Prostate gland (tissue), 2 donors: Measurements from ENCODE around the gene SEPTIN8. TPM values are rescaled to one million over a fixed set of nuclear protein-coding genes. Genes with fewer than 3 reads are reported as not detected.
A peak's percentile ranks its signal among the peaks of the same experiment; 100 is the strongest.

ENCODE experiments used
- DNase-seq: peaks from one replicate; pipeline ENCODE4 v3.0.0-alpha.2; 2019; ENCODE audit warnings: low spot score
- H3K27ac ChIP-seq, 2 donors: fragments of 200-600 bp; sonication (generic); 2 replicates each; pipeline ENCODE4 v1.5.1; 2017 to 2019
- H3K27me3 ChIP-seq: fragments of 200-600 bp; sonication (generic); replicated peaks from 2 replicates; pipeline ENCODE4 v1.5.1; 2019; ENCODE audit not compliant: insufficient read depth
- H3K36me3 ChIP-seq, 2 donors: fragments of 200-600 bp; sonication (generic); 1 replicate in 1 of 2; 2 replicates in 1 of 2; pipeline versions ENCODE4 v1.5.1 to v1.8.1; 2017 to 2019
- H3K4me1 ChIP-seq: fragments of 200-600 bp; sonication (generic); replicated peaks from 2 replicates; pipeline ENCODE4 v1.5.1; 2019
- H3K4me3 ChIP-seq, 2 donors: fragments of 200-600 bp; sonication (generic); 2 replicates each; pipeline ENCODE4 v1.5.1; 2017 to 2019
- H3K9me3 ChIP-seq: fragments of 200-600 bp; sonication (generic); 2 replicates; pipeline ENCODE4 v1.5.1; 2017
- CTCF ChIP-seq, 4 experiments: fragments of 200-600 bp in 2 of 4; fragments of 450-650 bp in 2 of 4; sonication (generic) in 2 of 4; IDR thresholded peaks; 1 replicate in 3 of 4; 2 replicates in 1 of 4; pipeline ENCODE4 v1.5.1; 2016 to 2019; ENCODE audit warnings: antibody characterized with exemption in 4 of 4, mild to moderate bottlenecking in 2 of 4, moderate library complexity in 2 of 4
- POLR2A ChIP-seq: fragments of 450-650 bp; IDR thresholded peaks from one replicate; pipeline ENCODE4 v1.6.1; 2016; ENCODE audit warnings: antibody characterized with exemption, mild to moderate bottlenecking
- POLR2AphosphoS5 ChIP-seq: sonication (generic); formaldehyde crosslinking; IDR thresholded peaks from one replicate; pipeline ENCODE4 v1.6.1; 2017; ENCODE audit warnings: antibody characterized with exemption
- WGBS: methylation state at CpG from one replicate; pipeline ENCODE4 v1.1.5; 2018; 5-methylcytosine and 5-hydroxymethylcytosine counted together
- intact Hi-C: fragments of 100-400 bp; cut with DNase I; formaldehyde crosslinking; loops from one replicate; pipeline ENCODE4 v1.14.2; 2022
- total RNA-seq, 2 donors: library from RNA; depleted of rRNA; stranded (reverse); fragments of >200 nt; gene quantifications; one replicate each; pipeline ENCODE4 v1.1.0, GENCODE V29; 2016

SEPTIN8 gene
- total RNA-seq, 2 donors from 2014 or later = 27.7 to 38.5 TPM

GRCh38 chr5:132820162-132820754 is 43.2 kb upstream of the SEPTIN8 start:
- WGBS = 30% methylated on average over 15 of the region's 15 CpGs

GRCh38 chr5:132819468-132819867 is 42.4 kb upstream of the SEPTIN8 start:
- no peak for DNase-seq
- no peaks in the 10 kb centered on the region for H3K36me3 ChIP-seq
- 22% methylated on average over 26 of the region's 26 CpGs for WGBS
- intact Hi-C loops = no loop called here
- no peaks in the 10 kb centered on the region for H3K9me3 ChIP-seq
- TF ChIP-seq CTCF (IDR thresholded peaks at IDR 0.05) = no peak
- TF ChIP-seq POLR2AphosphoS5 = no peak
- TF ChIP-seq POLR2A = no peak
- no peak overlapping the region for H3K27ac ChIP-seq
- peaks cover 6% of the 10 kb centered on the region for H3K4me1 ChIP-seq
- H3K4me3 ChIP-seq = no peak overlapping the region
- no peaks in the 10 kb centered on the region for H3K27me3 ChIP-seq

More at GRCh38 chr5:132820162-132820754, 43.2 kb upstream of the SEPTIN8 start:
- TF ChIP-seq POLR2AphosphoS5 (peak; percentile 60), CTCF (IDR thresholded peaks at IDR 0.05) (peak; percentile 80 to 96 (median 93)), POLR2A (no peak)
- Histone ChIP-seq H3K9me3 (no peaks in the 10 kb centered on the region), H3K4me3 (no peak overlapping the region), H3K27me3 (no peaks in the 10 kb centered on the region), H3K27ac (no peak overlapping the region), H3K4me1 (peaks cover 6% of the 10 kb centered on the region), H3K36me3 (no peaks in the 10 kb centered on the region)
- intact Hi-C loops = loop anchor here (5.0 to 10.0 kb wide), 3 partner anchors 235 to 438 kb away; partner anchors contain the start of gene HSPA4
- peak; percentile 92 for DNase-seq

- Histone ChIP-seq H3K4me1 (peaks cover 6% of the 10 kb centered on the region), H3K9me3 (no peaks in the 10 kb centered on the region), H3K4me3 (no peak overlapping the region), H3K36me3 (no peaks in the 10 kb centered on the region), H3K27me3 (no peaks in the 10 kb centered on the region), H3K27ac (no peak overlapping the region)
- WGBS = 64% methylated on average over 1 of the region's 1 CpG
- intact Hi-C loops = no loop called here
- TF ChIP-seq POLR2AphosphoS5 = no peak
- no peak for TF ChIP-seq POLR2A
- no peak for TF ChIP-seq CTCF (IDR thresholded peaks at IDR 0.05)
- DNase-seq = no peak
Measured at GRCh38 chr5:132817011-132817410, 40.0 kb upstream of the SEPTIN8 start.

GRCh38 chr5:132816554-132816953 is 39.5 kb upstream of the SEPTIN8 start:
- intact Hi-C loops = no loop called here
- DNase-seq = no peak
- H3K4me1 ChIP-seq = peaks cover 6% of the 10 kb centered on the region
- TF ChIP-seq CTCF (IDR thresholded peaks at IDR 0.05) = no peak
- TF ChIP-seq POLR2AphosphoS5 = no peak
- no peak for TF ChIP-seq POLR2A
- H3K9me3 ChIP-seq = no peaks in the 10 kb centered on the region
- no peaks in the 10 kb centered on the region for H3K27me3 ChIP-seq
- H3K36me3 ChIP-seq = no peaks in the 10 kb centered on the region
- H3K27ac ChIP-seq = no peak overlapping the region
- no peak overlapping the region for H3K4me3 ChIP-seq

- no peaks in the 10 kb centered on the region for H3K27me3 ChIP-seq
- intact Hi-C loops = no loop called here
- no peak for TF ChIP-seq POLR2AphosphoS5
- no peak for TF ChIP-seq POLR2A
- TF ChIP-seq CTCF (IDR thresholded peaks at IDR 0.05) = no peak
- no peaks in the 10 kb centered on the region for H3K9me3 ChIP-seq
- WGBS = 81% methylated on average over 2 of the region's 2 CpGs
- DNase-seq = no peak
- H3K4me3 ChIP-seq = no peak overlapping the region
- peaks cover 6% of the 10 kb centered on the region for H3K4me1 ChIP-seq
- H3K36me3 ChIP-seq = no peaks in the 10 kb centered on the region
- no peak overlapping the region for H3K27ac ChIP-seq
Measured at GRCh38 chr5:132816083-132816482, 39.0 kb upstream of the SEPTIN8 start.
